ENCODE measurements around the gene FTL.
A peak's percentile ranks its signal among the peaks of the same experiment; 100 is the strongest.

Gene FTL

GRCh38 chr19:48992581-48993174 is 27.6 kb downstream of the FTL start:
- peak in 1 of 4 experiments; percentile 30 for DNase-seq

- peak; percentile 96 to 99 (median 98) for DNase-seq
Measured at GRCh38 chr19:48993175-48994034, 28.3 kb downstream of the FTL start, which contains the start of the genes GYS1 and RUVBL2. Gene GYS1 (minus strand): TSS chr19:48993309. CDS start chr19:48993112, 197 bp downstream. Gene RUVBL2 (plus strand): TSS chr19:48993887. CDS start chr19:48993912, 25 bp downstream.

- no peak for DNase-seq
Measured at GRCh38 chr19:48994035-48994386, 28.9 kb downstream of the FTL start.

GRCh38 chr19:48997972-48998371 is 32.9 kb downstream of the FTL start:
- peak in 2 of 4 experiments; percentile 10 to 31 for DNase-seq

GRCh38 chr19:48999481-49000325 is 34.6 kb downstream of the FTL start:
- peak in 3 of 4 experiments; percentile 31 to 70 (median 46) for DNase-seq

GRCh38 chr19:49004133-49004532 is 39.0 kb downstream of the FTL start:
- DNase-seq, result no peak

- no peak for DNase-seq
Measured at GRCh38 chr19:49004964-49005614, 40.0 kb downstream of the FTL start.

GRCh38 chr19:49006905-49007304 is 41.8 kb downstream of the FTL start:
- no peak for DNase-seq

GRCh38 chr19:49009828-49010227 is 44.7 kb downstream of the FTL start:
- no peak for DNase-seq

- no peak for DNase-seq
Measured at GRCh38 chr19:49010453-49010852, 45.3 kb downstream of the FTL start.

GRCh38 chr19:49011194-49011593 is 46.1 kb downstream of the FTL start:
- no peak for DNase-seq

GRCh38 chr19:49014123-49014869 is 49.2 kb downstream of the FTL start:
- DNase-seq, result no peak

- DNase-seq, result no peak
Measured at GRCh38 chr19:49014870-49015255, 49.8 kb downstream of the FTL start.

GRCh38 chr19:49016067-49016839 is 51.1 kb downstream of the FTL start:
- DNase-seq, result no peak
